HG03469 (cell line): ENCODE results near the gene AKTIP.
A peak's percentile ranks its signal among the peaks of the same experiment; 100 is the strongest.
"Not testable (repeated sequence)": the region's sequence is repeated elsewhere in the genome, so short reads cannot be mapped to it uniquely, and the experiment has no call there.

ENCODE experiments used
- ATAC-seq: cut with Tn5 transposase; IDR thresholded peaks from one replicate; pipeline ENCODE4 v1.9.1; 2021; ENCODE audit warnings: mild to moderate bottlenecking, moderate library complexity, moderate number of reproducible peaks; ENCODE audit not compliant: unreplicated experiment

Gene AKTIP

GRCh38 chr16:53515811-53516210, 12.8 kb upstream of the AKTIP start:
- no peak for ATAC-seq

GRCh38 chr16:53515259-53515658, 12.2 kb upstream of the AKTIP start:
- ATAC-seq: no peak

- not testable (repeated sequence) for ATAC-seq
Measured at GRCh38 chr16:53512795-53513194, 9.8 kb upstream of the AKTIP start.

- ATAC-seq: no peak
Measured at GRCh38 chr16:53511403-53512280, 8.6 kb upstream of the AKTIP start.

GRCh38 chr16:53511084-53511402, 8.0 kb upstream of the AKTIP start:
- no peak for ATAC-seq

GRCh38 chr16:53510704-53511070, 7.7 kb upstream of the AKTIP start:
- ATAC-seq: no peak

- no peak for ATAC-seq
Measured at GRCh38 chr16:53509906-53510703, 7.1 kb upstream of the AKTIP start.

GRCh38 chr16:53507464-53508179, 4.6 kb upstream of the AKTIP start:
- no peak for ATAC-seq

GRCh38 chr16:53506254-53506653, 3.2 kb upstream of the AKTIP start:
- ATAC-seq: no peak

GRCh38 chr16:53504665-53505064, 1.7 kb upstream of the AKTIP start:
- ATAC-seq: no peak

GRCh38 chr16:53503991-53504663, 1.1 kb upstream of the AKTIP start:
- ATAC-seq: no peak

GRCh38 chr16:53503270-53503923, 388 bp upstream of the AKTIP start:
- peak; percentile 92 for ATAC-seq

GRCh38 chr16:53501216-53501859, 1.7 kb downstream of the AKTIP start:
- ATAC-seq: no peak

GRCh38 chr16:53498984-53499383, 4.0 kb downstream of the AKTIP start:
- ATAC-seq: no peak

GRCh38 chr16:53495325-53495724, 7.7 kb downstream of the AKTIP start:
- ATAC-seq: no peak

- ATAC-seq: no peak
Measured at GRCh38 chr16:53494636-53495035, 8.4 kb downstream of the AKTIP start.

- no peak for ATAC-seq
Measured at GRCh38 chr16:53492503-53492902, 10.5 kb downstream of the AKTIP start.

- ATAC-seq: no peak
Measured at GRCh38 chr16:53489755-53490154, 13.3 kb downstream of the AKTIP start.

- ATAC-seq: no peak
Measured at GRCh38 chr16:53486230-53486629, 16.8 kb downstream of the AKTIP start.

- ATAC-seq: no peak
Measured at GRCh38 chr16:53484542-53484941, 18.5 kb downstream of the AKTIP start.
